ENCODE results near the gene BEND4.

BEND4 gene

GRCh38 chr4:42104521-42104920 lies 47.9 kb downstream of the BEND4 start:
- DNase-seq (ENCODE audit: low read depth in 2 of 2) = no peak

- no peak for DNase-seq (ENCODE audit: low read depth in 2 of 2)
These were observed 50.9 kb downstream of the BEND4 start for GRCh38 chr4:42101446-42101975.

GRCh38 chr4:42088386-42088785 lies 64.1 kb downstream of the BEND4 start:
- DNase-seq (ENCODE audit: low read depth in 2 of 2) = no peak

- no peak for DNase-seq (ENCODE audit: low read depth in 2 of 2)
These were observed 68.6 kb downstream of the BEND4 start for GRCh38 chr4:42083816-42084215.

- no peak for DNase-seq (ENCODE audit: low read depth in 2 of 2)
These were observed 72.1 kb downstream of the BEND4 start for GRCh38 chr4:42080306-42080705.

- no peak for DNase-seq (ENCODE audit: low read depth in 2 of 2)
These were observed 74.2 kb downstream of the BEND4 start for GRCh38 chr4:42078184-42078801.

- no peak for DNase-seq (ENCODE audit: low read depth in 2 of 2)
These were observed 78.2 kb downstream of the BEND4 start for GRCh38 chr4:42074294-42074693.

GRCh38 chr4:42070463-42070862 lies 82.0 kb downstream of the BEND4 start:
- no peak for DNase-seq (ENCODE audit: low read depth in 2 of 2)

GRCh38 chr4:42067264-42067663 lies 85.2 kb downstream of the BEND4 start:
- DNase-seq (ENCODE audit: low read depth in 2 of 2) = no peak

GRCh38 chr4:42066402-42066801 lies 86.1 kb downstream of the BEND4 start:
- no peak for DNase-seq (ENCODE audit: low read depth in 2 of 2)
